ENCODE data around the gene PREX1. TPM values are rescaled to one million over a fixed set of nuclear protein-coding genes. Genes with fewer than 3 reads are reported as not detected.

PREX1 gene
- total RNA-seq, 1 donor from 2014 or later = 17.7 TPM

DNA sequence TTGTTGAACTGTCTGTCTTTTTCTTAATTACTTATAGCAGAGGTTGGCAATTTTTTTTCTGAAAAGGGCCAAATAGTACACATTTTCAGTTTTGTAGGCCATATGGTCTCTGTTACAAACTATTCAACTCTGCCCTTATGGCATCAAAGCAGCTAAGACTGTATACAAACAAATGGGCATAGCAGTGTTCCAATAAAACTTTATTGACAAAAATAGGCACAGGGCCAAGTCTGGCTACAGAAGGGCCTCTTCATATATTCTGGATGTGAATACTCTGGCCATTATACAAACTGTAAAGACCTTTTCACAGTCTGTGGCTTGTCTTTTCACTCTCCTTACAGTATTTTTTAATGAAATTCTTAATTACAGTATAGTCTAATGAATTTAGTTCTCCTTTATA, 132.1 kb downstream of the PREX1 start:
- intact Hi-C loops (cut with DNase I) = no loop called here
- TF ChIP-seq POLR2A (IDR thresholded peaks at IDR 0.05) (no peak), POLR2AphosphoS5 (IDR thresholded peaks at IDR 0.05; ENCODE audit: insufficient read depth in 1 of 2, low read depth in 1 of 2) (no peak)
- TF ChIP-seq, protein P1, sequence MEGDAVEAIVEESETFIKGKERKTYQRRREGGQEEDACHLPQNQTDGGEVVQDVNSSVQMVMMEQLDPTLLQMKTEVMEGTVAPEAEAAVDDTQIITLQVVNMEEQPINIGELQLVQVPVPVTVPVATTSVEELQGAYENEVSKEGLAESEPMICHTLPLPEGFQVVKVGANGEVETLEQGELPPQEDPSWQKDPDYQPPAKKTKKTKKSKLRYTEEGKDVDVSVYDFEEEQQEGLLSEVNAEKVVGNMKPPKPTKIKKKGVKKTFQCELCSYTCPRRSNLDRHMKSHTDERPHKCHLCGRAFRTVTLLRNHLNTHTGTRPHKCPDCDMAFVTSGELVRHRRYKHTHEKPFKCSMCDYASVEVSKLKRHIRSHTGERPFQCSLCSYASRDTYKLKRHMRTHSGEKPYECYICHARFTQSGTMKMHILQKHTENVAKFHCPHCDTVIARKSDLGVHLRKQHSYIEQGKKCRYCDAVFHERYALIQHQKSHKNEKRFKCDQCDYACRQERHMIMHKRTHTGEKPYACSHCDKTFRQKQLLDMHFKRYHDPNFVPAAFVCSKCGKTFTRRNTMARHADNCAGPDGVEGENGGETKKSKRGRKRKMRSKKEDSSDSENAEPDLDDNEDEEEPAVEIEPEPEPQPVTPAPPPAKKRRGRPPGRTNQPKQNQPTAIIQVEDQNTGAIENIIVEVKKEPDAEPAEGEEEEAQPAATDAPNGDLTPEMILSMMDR (IDR thresholded peaks at IDR 0.05) = no peak
- no peak for DNase-seq (ENCODE audit: extremely low spot score in 2 of 2)
- Histone ChIP-seq H3K27ac (no peak overlapping the region), H3K4me3 (no peak overlapping the region), H3K4me1 (no peaks in the 10 kb centered on the region), H3K36me3 (no peaks in the 10 kb centered on the region), H3K27me3 (no peaks in the 10 kb centered on the region), H3K9me3 (no peaks in the 10 kb centered on the region)

DNA sequence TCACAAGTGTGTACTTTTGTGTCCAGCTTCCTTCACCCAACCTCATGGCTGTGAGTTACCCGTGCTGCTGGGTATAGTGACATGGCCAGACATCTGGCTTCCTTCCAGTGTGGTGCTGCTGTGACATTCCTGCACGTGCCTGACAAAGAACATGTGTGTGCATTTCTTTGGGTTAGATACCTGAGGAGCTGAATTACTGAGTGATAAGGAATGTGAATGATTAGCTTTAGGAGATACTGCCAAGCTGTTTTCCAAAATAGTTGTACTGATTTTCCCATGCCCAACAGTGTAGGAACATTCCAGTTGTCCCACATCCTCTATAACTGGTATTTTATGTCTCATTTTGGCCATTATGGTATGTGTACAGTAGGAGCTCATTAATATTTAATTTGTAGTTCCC, 132.5 kb downstream of the PREX1 start:
- intact Hi-C loops (cut with DNase I) = no loop called here
- no peak for TF ChIP-seq POLR2AphosphoS5 (IDR thresholded peaks at IDR 0.05; ENCODE audit: insufficient read depth in 1 of 2, low read depth in 1 of 2)
- no peak for TF ChIP-seq POLR2A (IDR thresholded peaks at IDR 0.05)
- TF ChIP-seq, protein P1 (IDR thresholded peaks at IDR 0.05) = no peak
- no peak overlapping the region for H3K27ac ChIP-seq

DNA sequence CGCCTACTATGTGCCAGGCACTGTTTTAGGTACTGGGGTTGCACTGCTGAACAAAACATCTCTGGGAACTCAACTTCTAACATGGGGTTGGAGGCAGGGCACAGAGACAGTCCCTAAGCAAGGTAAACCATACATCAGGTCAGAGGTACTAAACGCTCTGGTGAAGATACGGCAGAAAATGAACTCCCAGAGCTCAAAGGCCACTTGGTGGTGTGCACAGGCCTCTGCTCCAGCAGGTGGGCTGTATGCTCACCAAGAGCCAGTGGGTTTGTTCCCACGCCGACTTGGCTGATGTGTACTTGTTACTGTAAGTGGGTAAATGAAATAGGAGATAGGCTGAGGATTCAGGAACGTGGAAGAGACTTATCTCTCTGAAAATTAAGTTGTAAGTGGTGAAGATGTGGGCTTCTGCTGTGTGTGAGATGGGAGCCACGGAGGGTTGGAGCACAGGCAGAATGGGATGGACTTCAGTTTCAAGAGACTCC, 133.4 kb downstream of the PREX1 start:
- intact Hi-C loops (cut with DNase I) = no loop called here
- H3K4me3 ChIP-seq = no peak overlapping the region
- H3K9me3 ChIP-seq = no peaks in the 10 kb centered on the region
- no peaks in the 10 kb centered on the region for H3K27me3 ChIP-seq
- TF ChIP-seq POLR2A (IDR thresholded peaks at IDR 0.05) (no peak), POLR2AphosphoS5 (IDR thresholded peaks at IDR 0.05; ENCODE audit: insufficient read depth in 1 of 2, low read depth in 1 of 2) (no peak)
- TF ChIP-seq, protein P1 (IDR thresholded peaks at IDR 0.05) = no peak
- H3K36me3 ChIP-seq = no peaks in the 10 kb centered on the region
- no peak for DNase-seq (ENCODE audit: extremely low spot score in 2 of 2)
- H3K4me1 ChIP-seq = no peaks in the 10 kb centered on the region
- H3K27ac ChIP-seq = no peak overlapping the region

More for the DNA sequence above, 132.5 kb downstream of the PREX1 start:
- Histone ChIP-seq H3K4me1 (no peaks in the 10 kb centered on the region), H3K27me3 (no peaks in the 10 kb centered on the region), H3K36me3 (no peaks in the 10 kb centered on the region), H3K9me3 (no peaks in the 10 kb centered on the region), H3K4me3 (no peak overlapping the region)
- no peak for DNase-seq (ENCODE audit: extremely low spot score in 2 of 2)

DNA sequence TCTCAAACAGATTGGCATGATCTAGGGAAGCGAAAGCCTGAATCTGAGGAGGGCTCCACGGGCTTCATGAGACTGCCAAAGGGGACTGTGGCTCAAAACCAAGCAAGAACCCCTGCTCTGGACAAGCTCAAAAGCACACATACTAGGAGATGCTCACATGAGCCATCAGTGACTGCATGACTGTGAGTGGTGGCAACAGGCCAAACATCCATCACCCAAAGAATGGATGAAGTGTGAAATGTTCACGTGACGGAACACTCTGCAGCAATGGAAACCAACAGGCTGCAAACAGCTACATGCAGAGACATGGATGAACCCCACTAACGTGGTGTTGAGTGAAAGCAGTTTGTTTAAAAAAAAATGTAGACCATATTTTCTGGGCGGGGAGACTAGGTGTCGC, 136.3 kb downstream of the PREX1 start:
- Histone ChIP-seq H3K4me3 (no peak overlapping the region), H3K27me3 (no peaks in the 10 kb centered on the region), H3K27ac (no peak overlapping the region), H3K9me3 (no peaks in the 10 kb centered on the region), H3K36me3 (no peaks in the 10 kb centered on the region), H3K4me1 (peaks cover 3% of the 10 kb centered on the region)
- DNase-seq (ENCODE audit: extremely low spot score in 2 of 2) = no peak
- intact Hi-C loops (cut with DNase I) = no loop called here
- TF ChIP-seq, protein P1 (IDR thresholded peaks at IDR 0.05) = no peak

DNA sequence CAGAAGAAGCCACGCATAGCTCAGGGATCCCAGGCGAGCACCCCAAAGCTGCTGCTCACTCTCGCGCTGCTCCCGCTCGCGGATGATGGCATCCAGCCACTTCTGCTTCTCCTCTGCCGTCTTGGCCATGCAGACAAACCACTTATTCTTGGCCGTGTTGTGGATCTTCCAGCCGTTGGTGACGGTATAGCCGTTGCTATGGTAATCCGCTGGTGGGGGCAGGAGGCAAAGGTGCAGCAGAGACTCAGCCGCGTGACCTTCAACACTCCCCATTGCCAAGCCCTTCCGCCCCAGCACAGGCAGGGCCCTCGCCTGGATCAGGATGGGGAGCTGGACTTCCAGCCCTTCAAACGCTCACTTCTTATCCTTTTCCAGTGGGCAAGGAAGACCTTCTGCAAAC, 136.9 kb downstream of the PREX1 start:
- no peaks in the 10 kb centered on the region for H3K27me3 ChIP-seq
- TF ChIP-seq, protein P1 (IDR thresholded peaks at IDR 0.05) = no peak
- TF ChIP-seq POLR2AphosphoS5 (IDR thresholded peaks at IDR 0.05; ENCODE audit: insufficient read depth in 1 of 2, low read depth in 1 of 2) (no peak), POLR2A (IDR thresholded peaks at IDR 0.05) (no peak)
- H3K9me3 ChIP-seq = no peaks in the 10 kb centered on the region
- no peak for DNase-seq (ENCODE audit: extremely low spot score in 2 of 2)
- peaks cover 9% of the 10 kb centered on the region for H3K4me1 ChIP-seq
- no peaks in the 10 kb centered on the region for H3K36me3 ChIP-seq
- H3K4me3 ChIP-seq = no peak overlapping the region
- intact Hi-C loops (cut with DNase I) = no loop called here
- no peak overlapping the region for H3K27ac ChIP-seq

Data from vagina (tissue), 2 donors.